Naive B cell (primary cell): Measurements from ENCODE around the gene SLC39A12. TPM values are rescaled to one million over a fixed set of nuclear protein-coding genes. Genes with fewer than 3 reads are reported as not detected.
"Not testable (repeated sequence)": the region's sequence is repeated elsewhere in the genome, so short reads cannot be mapped to it uniquely, and the experiment has no call there.

ENCODE experiments used
- ATAC-seq, 2 donors: fragments of 150-1000 bp; cut with Tn5 transposase; 2 replicates each; pipeline ENCODE4 v1.10.0; 2021; ENCODE audit warnings: low read depth in 2 of 2, mild to moderate bottlenecking in 2 of 2, moderate library complexity in 2 of 2
- DNase-seq: peaks from one replicate; pipeline ENCODE4 v3.0.0; 2022
- H3K27ac Mint-ChIP-seq, 6 donors: one replicate each; pipeline ENCODE4 v1.8.0; 2020 to 2022; ENCODE audit warnings: mild to moderate bottlenecking in 6 of 6, mixed read lengths in 6 of 6, moderate library complexity in 5 of 6, inconsistent platforms in 2 of 6
- H3K27me3 Mint-ChIP-seq, 3 donors: one replicate each; pipeline ENCODE4 v1.8.0; 2021 to 2022; ENCODE audit warnings: mixed read lengths in 3 of 3, mild to moderate bottlenecking in 1 of 3
- H3K36me3 Mint-ChIP-seq, 2 donors: one replicate each; pipeline ENCODE4 v1.8.0; 2020 to 2022; ENCODE audit warnings: mixed read lengths in 2 of 2, inconsistent platforms in 1 of 2, mild to moderate bottlenecking in 1 of 2
- H3K4me1 Mint-ChIP-seq, 3 donors: one replicate each; pipeline ENCODE4 v1.8.0; 2020 to 2022; ENCODE audit warnings: mixed read lengths in 3 of 3, inconsistent platforms in 1 of 3, mild to moderate bottlenecking in 1 of 3, moderate library complexity in 1 of 3
- H3K4me3 Mint-ChIP-seq, 8 donors: one replicate each; pipeline ENCODE4 v1.8.0; 2020 to 2022; ENCODE audit warnings: mild to moderate bottlenecking in 8 of 8, mixed read lengths in 8 of 8, moderate library complexity in 8 of 8, inconsistent platforms in 2 of 8
- H3K9me3 Mint-ChIP-seq, 7 donors: one replicate each; pipeline ENCODE4 v1.8.0; 2020 to 2022; ENCODE audit warnings: mixed read lengths in 7 of 7, mild to moderate bottlenecking in 5 of 7, inconsistent platforms in 2 of 7, moderate library complexity in 1 of 7
- polyA plus RNA-seq, 6 donors: library from polyadenylated mRNA; unstranded; fragments of 300-500 nt; fragmentation: Illumina TruSeq; gene quantifications; one replicate each; pipeline ENCODE4 v1.2.3, GENCODE V29; 2021; ENCODE audit warnings: low read depth in 6 of 6

Gene SLC39A12
- polyA plus RNA-seq, 6 donors from 2014 or later, result not detected

GRCh38 chr10:17943033-17943745 is 8.5 kb upstream of the SLC39A12 start:
- H3K4me1 Mint-ChIP-seq, result no peaks in the 10 kb centered on the region
- H3K9me3 Mint-ChIP-seq, result peaks cover 0 to 5% (median 0%) of the 10 kb centered on the region in 7 donors
- ATAC-seq, result no peak
- peaks cover 0 to 6% (median 4%) of the 10 kb centered on the region in 3 donors for H3K27me3 Mint-ChIP-seq
- no peaks in the 10 kb centered on the region for H3K36me3 Mint-ChIP-seq
- no peak overlapping the region for H3K4me3 Mint-ChIP-seq
- H3K27ac Mint-ChIP-seq, result no peak overlapping the region
- no peak for DNase-seq

- not testable (repeated sequence) for H3K36me3 Mint-ChIP-seq, H3K4me1 Mint-ChIP-seq, ATAC-seq, DNase-seq, H3K27ac Mint-ChIP-seq, H3K4me3 Mint-ChIP-seq, H3K27me3 Mint-ChIP-seq, H3K9me3 Mint-ChIP-seq
Observed at GRCh38 chr10:17950269-17950668, 1.4 kb upstream of the SLC39A12 start.

GRCh38 chr10:17950726-17951125 is 992 bp upstream of the SLC39A12 start:
- no peak for ATAC-seq
- peaks cover 0 to 6% (median 2%) of the 10 kb centered on the region in 7 donors for H3K9me3 Mint-ChIP-seq
- H3K27me3 Mint-ChIP-seq, result no peaks in the 10 kb centered on the region
- H3K36me3 Mint-ChIP-seq, result no peaks in the 10 kb centered on the region
- no peak overlapping the region for H3K4me3 Mint-ChIP-seq
- DNase-seq, result no peak
- no peaks in the 10 kb centered on the region for H3K4me1 Mint-ChIP-seq
- H3K27ac Mint-ChIP-seq, result no peak overlapping the region

DNA sequence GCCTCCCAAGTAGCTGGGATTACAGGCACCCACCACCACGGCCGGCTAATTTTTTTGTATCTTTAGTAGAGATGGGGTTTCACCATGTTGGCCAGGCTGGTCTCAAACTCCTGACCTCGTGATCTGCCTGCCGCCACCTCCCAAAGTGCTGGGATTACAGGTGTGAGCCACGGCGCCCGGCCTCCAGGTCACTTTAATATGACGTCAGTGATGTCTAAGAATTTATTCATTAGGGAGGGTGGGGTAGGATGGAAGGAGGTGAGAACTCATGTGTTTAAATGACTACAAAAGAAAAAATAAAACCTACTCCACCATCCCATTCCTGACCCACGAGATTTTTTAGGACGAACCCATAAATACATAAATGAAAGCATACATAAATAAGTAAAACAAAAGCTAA is 2.7 kb downstream of the SLC39A12 start:
- DNase-seq, H3K4me3 Mint-ChIP-seq, H3K27ac Mint-ChIP-seq, H3K36me3 Mint-ChIP-seq, H3K4me1 Mint-ChIP-seq, H3K9me3 Mint-ChIP-seq, H3K27me3 Mint-ChIP-seq, ATAC-seq: not testable (repeated sequence)

GRCh38 chr10:17954861-17955260 is 3.1 kb downstream of the SLC39A12 start:
- no peak for ATAC-seq
- DNase-seq, result no peak
- no peaks in the 10 kb centered on the region for H3K36me3 Mint-ChIP-seq

DNA sequence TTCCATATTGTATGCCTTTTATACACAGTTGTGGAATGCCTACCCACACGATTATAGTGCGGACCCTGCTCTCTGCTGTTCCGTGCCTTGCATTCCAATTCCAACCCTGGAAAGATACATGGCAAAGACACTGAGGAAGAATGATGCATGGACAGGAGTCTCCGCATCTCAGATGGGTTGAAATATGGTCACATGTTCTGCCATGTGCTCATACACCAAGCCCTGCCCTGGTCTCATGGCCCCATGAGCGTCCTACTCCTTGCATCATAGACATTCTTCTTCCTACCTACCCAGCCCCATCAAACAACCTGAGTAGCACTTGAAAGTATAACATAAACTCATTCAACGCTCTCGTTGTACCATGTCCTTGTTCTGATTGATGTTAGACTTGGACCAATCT is 6.3 kb downstream of the SLC39A12 start:
- peaks cover 4 to 14% (median 5%) of the 10 kb centered on the region in 7 donors for H3K9me3 Mint-ChIP-seq
- no peak overlapping the region for H3K4me3 Mint-ChIP-seq
- ATAC-seq (no peak), DNase-seq (no peak)
- no peak overlapping the region for H3K27ac Mint-ChIP-seq
- H3K36me3 Mint-ChIP-seq, result peaks cover 0 to 4% of the 10 kb centered on the region in 2 donors
- H3K27me3 Mint-ChIP-seq, result peaks cover 0 to 8% (median 0%) of the 10 kb centered on the region in 3 donors
- H3K4me1 Mint-ChIP-seq, result peaks cover 0 to 7% (median 0%) of the 10 kb centered on the region in 3 donors

More at GRCh38 chr10:17954861-17955260, 3.1 kb downstream of the SLC39A12 start:
- Mint-ChIP-seq H3K27ac (no peak overlapping the region), H3K4me1 (no peaks in the 10 kb centered on the region), H3K27me3 (peaks cover 0 to 8% (median 0%) of the 10 kb centered on the region in 3 donors), H3K4me3 (no peak overlapping the region), H3K9me3 (peaks cover under 1 to 10% (median 6%) of the 10 kb centered on the region in 7 donors)

GRCh38 chr10:17959870-17960269 is 8.2 kb downstream of the SLC39A12 start:
- peaks cover 0 to 4% of the 10 kb centered on the region in 2 donors for H3K36me3 Mint-ChIP-seq
- H3K27me3 Mint-ChIP-seq, result peaks cover 0 to 8% (median 0%) of the 10 kb centered on the region in 3 donors
- H3K4me1 Mint-ChIP-seq, result peaks cover 0 to 7% (median 0%) of the 10 kb centered on the region in 3 donors
- no peak for DNase-seq
- no peak for ATAC-seq
- peaks cover 4 to 14% (median 5%) of the 10 kb centered on the region in 7 donors for H3K9me3 Mint-ChIP-seq
- H3K4me3 Mint-ChIP-seq, result no peak overlapping the region
- H3K27ac Mint-ChIP-seq, result no peak overlapping the region

- Mint-ChIP-seq H3K27ac (no peak overlapping the region), H3K27me3 (peaks cover 0 to 4% (median 0%) of the 10 kb centered on the region in 3 donors), H3K9me3 (peaks cover 4 to 14% (median 5%) of the 10 kb centered on the region in 7 donors), H3K4me1 (peaks cover 0 to 7% (median 0%) of the 10 kb centered on the region in 3 donors), H3K36me3 (peaks cover 0 to 4% of the 10 kb centered on the region in 2 donors), H3K4me3 (no peak overlapping the region)
- DNase-seq (no peak), ATAC-seq (no peak)
Observed at GRCh38 chr10:17961551-17962422, 10.1 kb downstream of the SLC39A12 start.

GRCh38 chr10:17963431-17963830 is 11.7 kb downstream of the SLC39A12 start:
- ATAC-seq (no peak), DNase-seq (no peak)
- peaks cover 0 to 7% (median 0%) of the 10 kb centered on the region in 3 donors for H3K4me1 Mint-ChIP-seq
- no peak overlapping the region for H3K4me3 Mint-ChIP-seq
- H3K9me3 Mint-ChIP-seq, result peaks cover 4 to 19% (median 8%) of the 10 kb centered on the region in 7 donors
- H3K27ac Mint-ChIP-seq, result peak overlapping the region in 1 of 6 donors; percentile 49
- H3K27me3 Mint-ChIP-seq, result no peaks in the 10 kb centered on the region
- H3K36me3 Mint-ChIP-seq, result peaks cover 0 to 4% of the 10 kb centered on the region in 2 donors

DNA sequence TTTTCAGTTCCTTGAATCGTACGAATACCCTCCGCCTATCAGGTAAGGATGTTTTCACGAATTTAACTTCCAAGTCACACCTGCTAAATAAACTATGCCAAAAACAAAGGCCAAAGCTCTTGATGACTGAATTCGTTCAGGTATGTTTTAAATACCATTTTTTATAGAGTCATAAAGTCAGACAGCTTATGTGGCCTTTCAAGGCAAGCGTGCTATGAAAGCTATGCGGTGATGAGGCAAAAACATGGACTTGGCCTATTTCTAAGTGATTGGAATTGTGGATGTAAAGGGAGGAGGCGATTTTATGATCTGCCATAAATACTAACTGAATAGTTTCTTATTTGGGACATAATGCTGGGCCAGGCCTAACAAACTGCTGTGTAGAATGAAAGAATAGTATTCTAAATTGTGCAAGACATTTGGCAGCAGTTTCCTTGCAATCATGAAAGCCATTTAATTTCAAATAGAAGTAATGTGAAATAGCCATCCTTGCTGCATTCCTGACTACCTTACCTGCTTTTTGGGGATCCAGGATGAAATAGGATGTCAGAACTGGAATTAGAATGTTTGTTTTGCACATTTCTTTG is 14.0 kb downstream of the SLC39A12 start:
- H3K27ac Mint-ChIP-seq, result no peak overlapping the region
- no peak for DNase-seq
- no peak overlapping the region for H3K4me3 Mint-ChIP-seq
- H3K4me1 Mint-ChIP-seq, result peaks cover 0 to 7% (median 0%) of the 10 kb centered on the region in 3 donors
- no peak for ATAC-seq
- no peaks in the 10 kb centered on the region for H3K27me3 Mint-ChIP-seq
- H3K36me3 Mint-ChIP-seq, result peaks cover 0 to 9% of the 10 kb centered on the region in 2 donors
- peaks cover 7 to 27% (median 17%) of the 10 kb centered on the region in 7 donors for H3K9me3 Mint-ChIP-seq

GRCh38 chr10:17974505-17974904 is 22.8 kb downstream of the SLC39A12 start:
- no peak overlapping the region for H3K4me3 Mint-ChIP-seq
- no peak for DNase-seq
- no peaks in the 10 kb centered on the region for H3K4me1 Mint-ChIP-seq
- ATAC-seq, result no peak
- peaks cover 5 to 33% (median 13%) of the 10 kb centered on the region in 7 donors for H3K9me3 Mint-ChIP-seq
- H3K27me3 Mint-ChIP-seq, result peaks cover 0 to 5% (median 4%) of the 10 kb centered on the region in 3 donors
- H3K27ac Mint-ChIP-seq, result no peak overlapping the region
- H3K36me3 Mint-ChIP-seq, result peaks cover 0 to 1% of the 10 kb centered on the region in 2 donors

GRCh38 chr10:17980846-17981565 is 29.3 kb downstream of the SLC39A12 start:
- Mint-ChIP-seq H3K36me3 (no peaks in the 10 kb centered on the region), H3K9me3 (peaks cover 0 to 3% (median 0%) of the 10 kb centered on the region in 7 donors), H3K27me3 (peaks cover 0 to 4% (median 0%) of the 10 kb centered on the region in 3 donors), H3K4me3 (no peak overlapping the region), H3K27ac (peak overlapping the region in 1 of 6 donors; percentile 57), H3K4me1 (no peaks in the 10 kb centered on the region)
- ATAC-seq (no peak), DNase-seq (no peak)
